HG03039 (cell line): ENCODE results near the gene NKD2.
"Not testable (repeated sequence)": the region's sequence is repeated elsewhere in the genome, so short reads cannot be mapped to it uniquely, and the experiment has no call there.

Experiments
- ATAC-seq: cut with Tn5 transposase; IDR thresholded peaks from one replicate; pipeline ENCODE4 v1.9.1; 2021; ENCODE audit warnings: mild to moderate bottlenecking, moderate library complexity; ENCODE audit not compliant: unreplicated experiment

NKD2 gene

DNA sequence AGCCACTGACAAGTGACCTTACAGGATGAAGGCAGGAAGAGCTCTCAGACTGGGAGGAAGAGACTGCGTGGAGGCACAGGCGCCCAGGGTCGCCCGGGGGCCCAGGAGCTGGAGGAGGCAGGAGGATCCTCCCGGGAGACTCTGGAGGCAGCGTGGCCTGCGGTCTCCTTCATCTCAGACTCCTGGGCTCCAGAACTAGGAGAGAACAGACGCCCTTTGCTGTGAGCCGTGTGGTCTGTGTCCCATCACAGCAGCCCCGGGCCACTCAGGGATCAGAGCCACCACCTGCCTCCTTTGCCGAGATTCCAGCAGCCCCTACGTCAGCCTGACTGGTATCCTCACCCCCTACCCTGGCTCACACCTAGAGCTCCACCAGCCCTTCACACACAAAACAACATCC, 58.1 kb downstream of the NKD2 start:
- no peak for ATAC-seq

DNA sequence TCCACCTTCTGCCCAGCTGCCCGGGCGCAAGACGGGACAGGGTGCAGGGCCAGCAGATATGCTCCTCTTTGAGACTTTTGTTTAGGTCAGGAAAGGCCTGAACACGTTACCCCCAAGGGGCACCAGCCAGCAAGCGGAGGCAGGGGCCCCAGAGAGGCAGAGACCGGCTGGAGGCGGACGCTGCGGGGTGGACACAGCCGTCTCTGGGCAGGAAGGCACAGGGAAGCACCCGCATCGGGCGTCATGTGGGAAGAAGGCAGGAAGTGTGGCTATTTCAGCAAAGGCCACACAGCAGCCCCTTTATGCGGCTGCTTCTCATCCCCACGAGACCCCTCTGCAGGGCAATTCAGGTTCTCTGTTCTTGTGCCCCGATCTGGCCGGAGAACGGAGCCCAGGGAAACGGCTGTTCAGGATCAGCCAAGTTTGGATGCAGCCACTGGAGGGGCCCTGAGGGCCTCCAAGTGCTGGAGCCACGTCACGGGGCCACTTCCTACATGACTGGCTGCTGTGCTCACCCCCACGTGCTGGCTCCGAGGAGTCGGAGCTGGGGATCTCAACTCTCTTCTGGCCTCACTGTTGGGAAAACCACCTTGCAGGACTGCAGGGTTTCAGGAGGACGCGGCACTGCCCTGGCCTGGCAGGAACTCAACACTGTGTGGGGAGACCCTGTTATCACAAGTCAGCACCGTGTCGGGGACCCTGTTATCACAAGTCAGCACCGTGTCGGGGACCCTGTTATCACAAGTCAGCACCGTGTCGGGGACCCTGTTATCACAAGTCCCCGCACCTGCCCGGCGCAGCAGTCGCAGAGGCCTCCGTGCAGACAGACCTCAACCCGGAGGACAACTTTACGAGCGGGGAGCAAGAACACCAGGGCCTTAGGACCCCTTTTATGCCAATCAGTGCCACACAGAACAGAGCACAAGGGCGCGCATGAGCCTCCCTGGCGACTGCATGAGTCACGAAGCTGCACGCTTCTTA, 58.8 kb downstream of the NKD2 start:
- ATAC-seq, result no peak

DNA sequence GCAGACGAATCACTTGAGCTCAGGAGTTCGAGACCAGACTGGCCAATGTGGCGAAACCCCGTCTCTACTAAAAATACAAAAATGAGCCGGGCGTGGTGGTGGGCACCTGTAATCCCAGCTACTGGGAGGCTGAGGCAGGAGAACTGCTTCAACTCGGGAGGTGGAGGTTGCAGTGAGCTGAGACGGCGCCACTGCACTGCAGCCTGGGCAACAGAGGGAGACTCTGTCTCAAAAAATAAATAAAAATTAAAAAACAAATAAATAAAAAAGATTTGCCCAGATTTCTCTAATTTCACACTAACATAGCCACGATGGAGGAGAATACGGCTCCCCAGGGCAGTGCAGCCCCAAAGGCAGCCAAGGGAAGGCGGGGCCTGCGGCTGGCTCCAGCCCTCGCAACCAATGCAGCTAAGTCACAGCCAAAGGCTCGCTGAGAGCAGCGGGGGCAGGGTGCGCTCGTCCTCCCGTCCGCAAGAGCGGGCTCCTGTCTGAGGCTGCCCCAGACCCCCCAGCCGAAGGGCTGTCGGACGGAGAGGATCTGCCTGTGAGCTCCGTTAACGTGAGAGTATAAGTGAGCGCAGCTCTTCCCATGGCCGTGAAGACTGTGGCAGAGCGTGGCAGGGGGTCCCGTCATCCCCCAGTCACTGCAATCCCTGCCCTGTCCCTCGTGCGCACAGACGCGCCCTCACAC, 59.7 kb downstream of the NKD2 start:
- no peak for ATAC-seq

DNA sequence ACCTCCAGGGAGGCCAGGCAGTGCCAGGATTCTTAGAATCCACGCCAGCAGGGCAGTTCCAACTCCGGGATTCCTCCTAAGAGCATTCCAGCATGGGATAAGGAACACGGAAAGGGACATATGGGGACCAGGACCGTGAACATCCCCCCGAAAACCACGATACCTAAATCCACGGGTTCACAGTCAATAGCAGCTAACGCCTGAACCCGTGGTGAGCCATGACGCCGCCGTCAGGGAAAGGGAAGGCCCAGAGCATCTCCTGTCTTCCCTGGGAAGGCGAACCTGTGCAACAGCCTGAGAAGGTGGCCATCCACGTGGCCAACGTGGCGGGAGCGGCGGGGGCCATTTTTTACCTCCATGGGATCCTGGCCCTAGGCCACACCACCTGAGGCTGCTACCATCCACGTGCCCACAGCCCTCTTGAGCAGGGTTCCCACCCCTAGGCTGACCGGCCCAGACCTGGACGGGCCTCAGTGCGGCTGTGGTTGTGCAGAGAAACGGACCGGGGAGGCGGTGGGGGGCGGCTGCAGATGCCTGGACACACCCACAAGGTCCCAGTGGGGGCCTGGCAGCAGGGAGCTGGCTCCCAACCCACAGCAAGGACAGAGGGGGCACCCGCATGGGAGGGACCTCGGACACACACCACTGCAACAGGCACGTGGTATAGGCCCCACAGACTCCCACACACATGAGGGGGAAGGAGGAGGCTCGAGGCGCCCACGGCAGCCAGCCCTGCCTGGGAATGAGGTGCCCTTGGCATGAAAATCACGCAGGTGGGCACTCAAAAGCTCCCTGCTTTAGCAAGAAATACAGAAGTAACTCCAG, 60.5 kb downstream of the NKD2 start:
- no peak for ATAC-seq

DNA sequence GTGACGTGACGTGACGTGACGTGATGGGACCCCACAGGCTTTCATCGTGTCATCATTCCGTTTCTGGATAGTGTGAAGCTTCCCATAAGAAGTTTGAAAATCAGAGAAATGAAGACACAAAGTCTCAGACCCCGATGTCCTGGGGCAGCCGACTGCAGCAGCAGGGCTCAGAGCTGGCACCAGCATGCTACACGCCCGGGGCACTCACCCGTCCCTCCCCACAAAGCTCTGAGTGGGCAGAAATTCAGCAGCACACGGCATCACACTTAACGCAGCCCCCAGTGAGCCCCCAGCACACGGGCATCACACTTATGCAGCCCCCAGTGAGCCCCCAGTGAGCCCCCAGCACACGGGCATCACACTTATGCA, 61.1 kb downstream of the NKD2 start:
- ATAC-seq, result no peak

DNA sequence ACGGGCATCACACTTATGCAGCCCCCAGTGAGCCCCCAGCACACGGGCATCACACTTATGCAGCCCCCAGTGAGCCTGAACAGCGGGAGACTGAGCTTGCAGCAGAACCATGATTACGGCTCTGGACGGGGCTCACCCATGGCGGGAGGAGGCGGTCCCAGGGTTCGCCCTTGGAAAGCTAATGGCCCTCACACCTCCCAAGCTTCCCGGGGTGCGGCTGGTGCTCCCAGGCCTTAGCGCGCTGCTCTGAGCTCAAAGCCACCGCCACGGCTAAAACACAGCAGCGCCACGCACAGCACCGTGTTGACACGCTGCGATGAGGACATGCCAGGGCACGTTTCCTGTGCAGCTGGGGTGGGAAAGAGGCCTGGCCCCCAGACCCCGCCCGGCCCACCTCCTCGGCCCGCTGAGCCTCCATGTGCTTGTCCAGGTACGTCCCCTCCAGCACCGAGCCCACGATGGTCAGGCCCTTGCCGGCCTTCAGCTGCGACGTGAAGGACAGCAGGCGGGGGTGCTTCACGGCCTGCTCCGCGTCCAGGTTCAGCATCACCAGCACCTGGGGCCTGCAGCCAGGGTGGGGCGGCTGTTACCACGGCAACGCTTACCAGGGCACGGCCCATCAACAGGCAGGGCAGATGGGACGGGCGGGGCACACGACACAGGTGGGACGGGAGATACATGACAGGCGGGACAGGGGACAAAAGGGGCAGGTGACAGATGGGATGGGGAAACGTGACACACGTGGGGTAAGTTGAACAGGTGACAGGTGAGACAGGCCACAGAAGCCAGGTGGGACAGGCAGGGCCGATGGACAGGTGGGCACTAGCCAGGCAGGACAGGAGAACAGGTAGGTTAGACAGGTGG, 64.9 kb downstream of the NKD2 start:
- ATAC-seq, result no peak

DNA sequence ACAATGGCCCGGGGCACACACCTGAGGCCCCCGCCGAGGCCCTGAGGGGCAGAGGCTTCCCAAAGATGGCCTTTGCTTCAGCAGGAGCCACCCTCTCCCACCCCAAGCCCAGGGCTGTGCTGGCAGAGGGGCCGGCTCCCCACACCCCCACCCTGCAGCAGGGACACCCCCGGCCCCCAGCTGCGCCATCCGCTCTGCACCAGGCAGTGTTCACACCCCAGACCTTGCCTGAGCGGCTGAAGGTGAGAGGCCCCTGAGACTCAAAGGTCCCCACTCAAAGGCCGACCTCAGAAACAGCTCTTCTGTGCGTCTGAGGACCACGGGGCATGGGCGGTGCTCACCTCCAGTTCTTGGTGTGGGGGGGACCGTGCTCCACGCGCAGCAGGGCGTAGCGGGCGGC, 65.6 kb downstream of the NKD2 start:
- no peak for ATAC-seq

DNA sequence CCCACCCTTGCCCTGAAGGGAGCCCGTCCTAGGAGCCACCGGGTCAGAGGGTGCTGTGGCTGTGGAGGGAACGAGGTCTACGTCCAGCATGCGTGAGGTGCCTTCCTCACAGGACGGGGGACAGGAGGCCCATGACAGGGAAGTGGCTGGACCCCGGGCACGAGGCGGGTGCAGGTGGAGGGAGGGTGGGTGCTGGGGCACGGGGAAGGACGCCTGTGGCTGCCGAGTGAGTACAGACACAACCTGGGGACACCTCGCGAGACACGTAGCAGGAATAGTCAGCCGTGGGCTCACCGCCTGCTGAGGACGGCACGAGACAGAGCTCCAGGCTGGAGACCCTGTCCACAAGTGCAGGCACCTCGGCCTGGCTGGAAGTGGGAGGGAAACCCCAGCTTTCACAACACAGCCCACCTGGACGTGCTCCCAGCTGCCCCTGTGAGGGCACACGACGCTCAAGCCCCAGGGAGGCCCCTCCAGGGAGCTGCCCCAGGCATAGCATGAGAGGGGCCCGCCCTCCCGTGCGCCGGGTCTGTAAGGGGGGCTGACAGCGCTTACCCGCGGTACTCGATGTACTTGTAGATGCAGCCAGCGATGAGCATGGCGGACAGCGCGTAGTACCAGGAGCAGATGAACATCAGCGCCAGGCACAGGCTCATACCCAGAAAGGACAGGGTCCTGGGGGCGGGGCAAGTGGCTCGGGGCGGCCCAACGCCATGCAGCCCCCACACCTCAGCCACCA, 66.4 kb downstream of the NKD2 start:
- ATAC-seq, result no peak

DNA sequence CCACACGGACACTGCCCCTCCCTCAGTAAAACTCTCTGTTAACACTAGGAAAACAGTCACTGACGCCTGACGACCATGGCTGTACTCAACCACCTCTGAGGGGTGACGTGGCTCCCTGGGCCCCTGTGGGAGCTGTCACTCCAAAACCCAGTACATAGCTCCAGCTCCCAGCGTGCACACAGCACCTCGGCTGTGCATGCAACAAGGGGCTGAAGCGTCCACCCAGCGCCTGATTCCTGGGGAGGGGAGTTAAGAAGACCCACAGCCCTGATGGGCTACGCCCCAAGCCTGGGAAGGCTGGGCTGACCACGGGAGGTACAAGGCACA, 66.9 kb downstream of the NKD2 start:
- no peak for ATAC-seq

DNA sequence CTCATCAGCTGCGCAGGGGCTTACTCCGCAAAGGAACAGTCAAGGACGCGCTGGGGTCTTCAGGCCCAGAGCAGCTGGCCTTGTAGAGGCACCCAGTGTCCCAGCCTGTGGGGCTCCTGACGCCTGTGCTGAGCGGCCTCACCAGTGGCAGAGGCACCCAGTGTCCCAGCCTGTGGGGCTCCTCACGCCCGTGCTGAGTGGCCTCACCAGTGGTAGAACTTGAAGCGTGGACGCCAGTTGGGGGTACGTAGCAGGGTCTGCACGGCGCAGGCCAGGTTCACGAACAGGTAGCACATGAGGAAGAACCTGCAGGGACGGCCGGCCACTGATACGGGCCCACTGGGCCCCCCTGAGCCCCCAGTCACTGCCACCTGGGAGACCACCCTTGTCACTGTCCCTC, 67.3 kb downstream of the NKD2 start:
- no peak for ATAC-seq

DNA sequence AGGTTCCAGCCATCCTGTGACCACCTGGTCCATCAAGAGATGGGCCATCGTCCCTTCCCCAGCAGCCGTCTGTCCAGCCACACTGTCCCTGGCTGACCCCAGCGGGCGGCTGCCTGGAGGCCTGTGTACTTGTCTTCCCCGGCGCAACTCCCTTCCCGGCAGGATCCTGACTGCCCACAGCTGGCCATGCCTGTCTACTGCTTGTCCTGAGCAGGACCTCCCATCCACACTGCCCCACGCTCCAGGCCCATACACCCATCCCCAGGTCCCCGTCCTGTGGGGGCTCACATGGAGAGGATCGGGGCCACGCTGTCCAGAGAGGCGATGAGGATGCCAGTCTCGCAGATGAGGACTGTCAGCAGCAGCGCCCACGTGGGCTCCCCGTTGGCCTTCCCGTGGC, 67.8 kb downstream of the NKD2 start:
- no peak for ATAC-seq

DNA sequence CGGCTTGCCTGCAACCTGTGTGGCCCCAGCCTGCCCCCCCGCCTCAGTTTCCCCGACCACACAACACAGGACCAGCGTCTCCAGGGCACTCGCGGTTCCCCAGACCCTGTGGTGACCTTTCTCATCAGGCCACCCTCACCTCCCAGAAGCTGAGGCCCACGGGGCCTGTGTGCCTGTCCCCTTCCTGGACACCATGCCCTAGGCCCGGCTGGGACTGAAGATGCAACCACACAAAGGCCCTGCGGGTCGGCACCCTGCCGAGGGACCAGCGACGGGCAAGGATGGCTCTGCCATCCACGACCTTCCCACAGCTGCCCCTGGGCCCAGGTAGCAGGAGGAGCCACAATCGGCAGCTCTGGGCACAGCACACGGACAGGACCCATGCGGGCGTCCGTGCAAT, 68.4 kb downstream of the NKD2 start:
- no peak for ATAC-seq

DNA sequence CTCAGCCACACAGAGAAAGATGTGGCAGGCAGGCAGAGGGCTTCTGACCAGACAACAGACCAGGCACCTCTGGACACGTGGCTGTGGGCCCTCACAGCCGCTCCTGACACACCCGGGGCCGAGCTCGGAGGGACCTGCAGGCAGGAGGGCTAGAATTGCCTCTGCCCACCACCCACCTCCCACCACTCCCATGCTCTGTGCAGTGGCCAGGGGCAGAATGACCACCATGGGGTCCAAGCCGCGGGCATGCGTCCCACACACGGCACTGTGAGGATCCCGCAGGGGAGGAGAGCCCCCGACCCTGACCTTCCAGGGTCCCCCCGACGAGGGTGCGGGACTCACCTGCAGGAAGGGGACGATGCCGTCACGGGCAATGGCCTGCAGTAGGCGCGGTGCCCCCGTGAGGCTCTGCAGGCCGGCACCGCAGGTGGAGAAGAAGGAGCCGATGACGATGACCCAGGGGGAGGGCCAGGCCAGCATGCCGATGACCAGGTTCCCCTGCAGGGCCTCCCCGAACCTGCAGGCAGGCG, 69.0 kb downstream of the NKD2 start:
- ATAC-seq, result no peak

DNA sequence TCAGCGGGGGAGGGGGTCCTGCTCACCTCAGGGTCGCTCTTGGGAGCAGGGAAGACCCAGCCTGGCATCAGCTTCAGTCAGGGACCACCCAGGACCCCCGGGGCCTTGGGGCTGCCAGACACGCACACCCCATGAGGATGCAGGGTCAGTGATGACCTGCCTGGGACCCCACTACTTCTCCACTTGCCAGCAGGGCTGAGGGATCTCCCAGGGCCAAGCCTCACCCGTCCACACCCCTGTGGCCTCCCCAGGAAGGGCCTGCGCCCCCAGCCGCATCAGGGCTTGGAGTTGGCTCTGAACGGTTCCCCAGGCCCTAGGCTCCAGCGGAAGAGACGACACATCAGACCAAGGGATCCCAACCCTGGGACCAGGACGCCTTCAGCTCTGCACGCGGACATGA, 69.6 kb downstream of the NKD2 start:
- no peak for ATAC-seq

DNA sequence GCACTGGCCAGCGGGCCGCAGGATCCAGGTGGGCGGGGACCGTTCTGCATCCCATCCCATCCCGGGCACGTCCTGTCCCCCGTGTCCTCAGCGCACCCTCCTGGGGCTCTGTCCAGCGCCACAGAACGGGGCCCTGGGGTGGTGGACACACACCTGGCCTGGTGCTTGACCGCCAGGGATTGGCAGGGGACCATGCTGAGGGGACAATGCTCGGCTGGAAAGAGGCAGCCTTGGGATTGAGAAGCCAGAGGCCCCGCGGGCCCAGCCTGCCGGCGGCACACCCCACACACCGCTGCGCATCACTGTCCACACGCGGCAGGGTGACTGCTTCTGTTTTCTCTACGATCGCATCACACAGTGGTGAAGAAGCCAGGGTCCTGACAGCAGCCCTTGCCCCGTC, 70.2 kb downstream of the NKD2 start:
- ATAC-seq, result no peak

DNA sequence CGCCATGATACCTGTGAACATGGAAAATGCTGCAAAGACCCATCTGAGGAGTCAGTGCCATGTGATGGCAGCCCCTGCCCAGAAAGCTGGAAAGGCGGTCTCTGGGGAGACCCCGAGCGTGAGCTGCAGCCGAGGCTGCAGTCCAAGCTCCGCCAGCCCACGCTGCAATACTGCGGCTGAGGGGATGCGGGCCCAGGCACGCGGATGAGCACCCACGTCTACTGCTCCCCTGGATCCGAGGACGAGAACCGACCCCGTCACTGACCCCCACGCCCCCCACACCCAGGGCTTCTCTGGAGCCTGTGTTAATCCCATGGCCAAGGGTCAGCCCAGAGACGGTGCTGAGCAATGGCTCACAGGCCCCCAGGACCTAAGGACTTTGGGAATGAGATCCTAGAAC, 70.9 kb downstream of the NKD2 start:
- no peak for ATAC-seq

DNA sequence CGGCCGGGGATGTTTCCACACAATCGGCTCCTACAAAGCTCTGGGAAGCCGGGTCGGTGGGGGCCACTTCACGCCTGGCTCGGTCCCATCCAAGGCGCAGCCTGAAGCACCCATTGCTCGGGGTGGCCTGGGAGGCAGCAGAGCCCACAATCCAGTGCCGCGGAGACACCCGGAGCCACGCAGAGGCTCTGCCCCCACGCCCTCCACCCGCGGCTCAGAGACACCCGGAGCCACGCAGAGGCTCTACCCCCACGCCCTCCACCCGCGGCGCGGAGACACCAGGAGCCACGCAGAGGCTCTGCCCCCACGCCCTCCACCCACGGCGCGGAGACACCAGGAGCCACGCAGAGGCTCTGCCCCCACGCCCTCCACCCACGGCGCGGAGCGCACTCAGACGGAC, 71.4 kb downstream of the NKD2 start:
- no peak for ATAC-seq

DNA sequence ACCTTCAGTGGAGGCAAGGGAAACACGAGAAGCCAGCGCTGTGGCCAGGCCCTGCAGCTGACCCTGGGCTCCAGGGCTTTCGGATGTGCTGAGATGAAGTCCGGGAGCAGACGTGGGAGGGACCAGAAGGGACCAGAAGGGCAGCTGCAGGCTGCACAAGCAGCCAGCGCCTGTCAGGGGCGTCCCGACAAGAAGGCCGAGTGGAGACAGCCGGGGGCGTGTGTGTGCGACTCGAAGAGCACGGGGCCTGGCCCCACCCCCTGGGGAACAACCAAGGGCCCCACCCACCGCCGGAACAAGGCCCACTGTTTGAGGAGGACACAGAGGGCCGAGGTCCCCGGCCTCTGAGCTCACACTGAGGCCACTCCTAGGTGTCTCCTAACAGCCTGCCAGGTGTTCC, 71.8 kb downstream of the NKD2 start:
- ATAC-seq, result no peak

DNA sequence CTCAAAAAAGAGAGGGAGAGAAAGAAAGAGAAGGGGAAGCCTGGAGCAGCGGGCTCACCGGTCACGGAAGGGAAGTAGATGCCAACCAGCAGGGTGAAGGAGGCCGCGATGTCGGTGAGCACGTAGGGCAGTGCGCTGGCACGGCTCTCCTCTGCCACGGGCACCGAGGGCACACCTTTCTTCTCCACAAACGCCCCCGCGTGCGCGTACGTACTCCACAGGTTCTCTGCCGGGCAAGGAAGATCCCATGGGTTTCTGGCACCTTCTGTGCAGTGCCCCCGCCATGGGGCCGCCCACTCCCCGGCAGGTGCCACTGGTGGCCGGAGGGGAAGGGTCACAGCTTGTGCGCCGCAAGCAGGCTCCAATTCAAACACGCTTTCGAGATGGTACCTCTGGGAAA, 72.9 kb downstream of the NKD2 start:
- no peak for ATAC-seq

DNA sequence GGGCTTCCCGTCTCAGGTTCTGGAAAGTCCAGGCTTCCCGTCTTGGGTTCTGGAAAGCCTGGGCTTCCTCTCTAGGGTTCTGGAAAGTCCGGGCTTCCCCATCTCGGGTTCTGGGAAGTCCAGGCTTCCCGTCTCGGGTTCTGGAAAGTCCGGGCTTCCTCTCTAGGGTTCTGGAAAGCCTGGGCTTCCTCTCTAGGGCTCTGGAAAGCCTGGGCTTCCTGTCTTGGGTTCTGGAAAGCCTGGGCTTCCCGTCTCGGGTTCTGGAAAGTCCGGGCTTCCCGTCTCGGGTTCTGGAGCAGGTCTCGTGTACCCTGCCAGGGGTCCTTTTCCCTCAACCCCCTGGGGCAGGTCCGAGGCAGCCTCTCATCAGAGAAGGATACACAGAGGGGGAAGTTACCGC, 74.4 kb downstream of the NKD2 start:
- ATAC-seq, result not testable (repeated sequence)
